GM19438 (cell line): Measurements from ENCODE around the gene MATN1.
A peak's percentile ranks its signal among the peaks of the same experiment; 100 is the strongest.

Experiments
- ATAC-seq: cut with Tn5 transposase; IDR thresholded peaks from one replicate; pipeline ENCODE4 v1.9.1; 2021; ENCODE audit warnings: low read depth; ENCODE audit not compliant: unreplicated experiment

MATN1 gene

DNA sequence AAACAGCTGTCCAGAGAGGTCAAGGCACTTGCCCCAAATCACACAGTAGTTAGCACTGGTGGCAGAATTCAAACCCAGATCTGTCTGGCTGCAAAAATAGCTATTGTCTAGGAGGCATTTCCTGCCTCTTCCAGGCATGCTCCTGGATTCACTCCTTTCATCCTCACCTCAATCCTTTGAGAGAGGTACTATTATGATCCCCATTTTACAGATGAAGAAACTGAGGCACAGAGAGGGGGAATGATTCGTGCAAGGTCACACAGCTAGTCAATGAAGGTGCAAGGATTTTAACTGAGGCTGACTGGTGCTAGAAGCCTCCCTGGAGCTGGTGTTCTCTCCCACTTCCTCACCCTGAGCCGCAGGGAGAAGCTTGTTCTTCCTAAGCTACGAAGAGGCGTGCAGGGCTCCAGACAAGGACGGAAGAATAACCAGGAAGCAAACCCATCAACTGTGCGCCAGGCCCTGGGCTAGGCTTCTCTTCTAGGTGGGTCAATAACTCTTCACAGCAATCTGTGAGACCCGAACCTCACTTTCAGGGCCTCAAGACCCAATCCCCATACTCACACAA is 34.8 kb upstream of the MATN1 start:
- ATAC-seq, result no peak

- no peak for ATAC-seq
These were observed 34.2 kb upstream of the MATN1 start, which contains the start of gene LAPTM5 for GRCh38 chr1:30757352-30758120. Gene LAPTM5, minus strand, starts transcription at chr1:30757774. Its CDS starts 29 bp downstream, at chr1:30757745.

GRCh38 chr1:30756545-30757351 is 33.4 kb upstream of the MATN1 start:
- ATAC-seq, result no peak

DNA sequence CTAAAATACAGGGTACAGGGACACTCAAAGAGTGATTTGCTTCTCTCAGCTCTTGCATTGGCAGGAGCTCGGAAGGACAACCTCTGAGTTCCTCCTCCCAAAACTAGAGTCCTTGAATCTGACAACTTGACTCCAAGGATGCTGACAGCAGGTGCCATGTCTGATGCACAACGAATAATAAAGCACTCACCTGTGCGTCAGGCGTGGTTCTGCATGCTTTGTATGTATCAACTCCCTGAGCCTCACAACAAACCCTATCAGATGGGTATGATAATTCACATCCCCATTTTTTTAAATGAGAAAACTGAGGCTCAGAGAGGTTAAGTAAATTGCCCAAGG is 32.8 kb upstream of the MATN1 start:
- no peak for ATAC-seq

- no peak for ATAC-seq
These were observed 32.4 kb upstream of the MATN1 start for GRCh38 chr1:30755746-30756145.

GRCh38 chr1:30755334-30755733 is 31.9 kb upstream of the MATN1 start:
- no peak for ATAC-seq

DNA sequence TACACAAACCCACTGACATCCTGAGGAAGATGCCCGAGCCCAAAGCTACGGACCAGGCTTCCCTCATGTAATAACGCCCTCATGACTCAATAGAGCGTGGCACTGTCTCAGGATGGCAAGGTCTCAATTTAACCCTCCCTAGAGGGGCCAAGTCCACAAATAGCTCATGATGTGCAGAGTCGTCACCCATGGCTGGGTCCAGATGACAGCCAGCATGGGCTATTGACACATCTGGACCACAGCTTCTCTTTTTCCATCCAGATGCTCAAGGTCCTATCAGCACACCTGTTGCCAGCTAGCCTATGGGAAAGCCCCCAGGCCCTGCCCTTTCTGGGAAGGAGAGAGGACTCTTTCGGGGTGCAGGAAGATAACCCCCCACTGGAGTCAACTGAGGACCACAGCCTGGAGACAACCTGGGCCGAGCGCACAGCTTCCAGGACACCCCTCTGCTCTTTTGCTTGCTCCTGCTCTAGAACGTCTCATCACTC is 31.3 kb upstream of the MATN1 start:
- ATAC-seq, result peak; percentile 41

DNA sequence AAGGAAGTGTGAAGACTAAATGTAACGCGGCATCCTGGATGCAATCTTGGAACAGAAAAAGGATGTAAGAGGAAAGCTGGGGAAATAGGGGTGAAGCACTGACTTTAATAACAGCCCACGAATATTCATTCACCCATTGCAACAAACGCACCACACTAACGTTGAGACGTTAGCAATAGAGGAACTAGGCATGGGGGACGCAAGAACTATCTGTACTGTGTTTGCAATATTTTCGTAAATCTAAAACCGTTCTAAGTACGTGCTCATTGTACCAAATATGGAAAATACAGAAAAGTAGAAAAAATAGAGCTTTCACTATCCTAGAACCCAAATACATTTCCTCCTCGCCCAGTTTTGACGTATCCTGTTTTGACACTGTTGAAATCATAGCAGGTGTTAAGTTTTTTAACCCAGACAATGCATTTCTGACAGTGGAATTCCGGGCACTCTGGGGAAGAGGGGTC is 30.3 kb upstream of the MATN1 start:
- no peak for ATAC-seq

DNA sequence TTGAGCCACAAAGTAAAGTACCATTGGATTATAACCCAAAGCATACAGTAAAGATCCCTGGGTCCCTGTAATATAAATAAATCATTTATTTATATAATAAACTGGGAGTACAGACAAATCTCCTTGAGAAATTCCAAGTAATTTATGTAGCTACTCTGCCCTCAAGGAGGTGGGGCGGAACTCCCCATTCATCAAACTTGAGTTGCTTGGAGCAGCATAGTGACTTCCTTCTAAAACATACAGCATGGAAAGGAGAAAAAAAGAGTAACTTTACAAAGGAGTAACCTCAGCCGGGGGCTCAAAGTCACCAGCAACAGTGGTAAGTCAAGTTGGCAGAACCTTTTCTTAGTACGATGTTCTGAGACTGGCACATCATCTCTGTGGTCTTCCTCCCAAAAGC is 29.7 kb upstream of the MATN1 start:
- ATAC-seq, result no peak

GRCh38 chr1:30752651-30752908 is 29.2 kb upstream of the MATN1 start:
- no peak for ATAC-seq

GRCh38 chr1:30751830-30752650 is 28.7 kb upstream of the MATN1 start:
- no peak for ATAC-seq

DNA sequence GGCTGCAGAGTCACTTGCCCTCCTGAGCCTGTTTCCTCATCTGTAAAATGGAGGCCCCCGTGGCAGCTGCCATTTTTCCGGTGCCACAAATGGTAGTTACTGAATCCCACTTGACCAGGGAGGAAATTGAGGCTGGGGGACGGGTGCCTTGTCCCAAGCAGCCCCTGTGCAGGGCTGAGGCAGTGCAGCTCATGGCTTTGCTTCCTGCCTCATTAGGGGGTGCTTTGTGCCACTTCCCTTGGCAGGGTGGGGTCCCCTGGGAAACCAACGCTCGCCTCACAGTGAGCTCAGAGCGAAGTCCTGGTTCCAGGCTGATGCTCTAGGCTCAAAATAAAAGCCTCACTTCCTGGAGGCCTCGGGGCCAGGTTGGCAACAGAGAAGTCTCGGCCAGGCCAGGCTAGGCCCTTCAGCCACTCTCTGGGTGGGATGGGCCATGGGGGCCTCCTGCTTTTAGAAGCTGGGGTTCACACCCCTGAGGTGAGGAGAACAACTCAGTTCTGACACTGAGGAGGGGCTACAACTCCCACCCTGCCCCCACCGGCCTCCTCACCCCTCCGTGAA is 27.4 kb upstream of the MATN1 start:
- ATAC-seq, result no peak

- ATAC-seq, result no peak
These were observed 26.6 kb upstream of the MATN1 start for GRCh38 chr1:30749691-30750583.

GRCh38 chr1:30748699-30749401 is 25.5 kb upstream of the MATN1 start:
- ATAC-seq, result no peak

DNA sequence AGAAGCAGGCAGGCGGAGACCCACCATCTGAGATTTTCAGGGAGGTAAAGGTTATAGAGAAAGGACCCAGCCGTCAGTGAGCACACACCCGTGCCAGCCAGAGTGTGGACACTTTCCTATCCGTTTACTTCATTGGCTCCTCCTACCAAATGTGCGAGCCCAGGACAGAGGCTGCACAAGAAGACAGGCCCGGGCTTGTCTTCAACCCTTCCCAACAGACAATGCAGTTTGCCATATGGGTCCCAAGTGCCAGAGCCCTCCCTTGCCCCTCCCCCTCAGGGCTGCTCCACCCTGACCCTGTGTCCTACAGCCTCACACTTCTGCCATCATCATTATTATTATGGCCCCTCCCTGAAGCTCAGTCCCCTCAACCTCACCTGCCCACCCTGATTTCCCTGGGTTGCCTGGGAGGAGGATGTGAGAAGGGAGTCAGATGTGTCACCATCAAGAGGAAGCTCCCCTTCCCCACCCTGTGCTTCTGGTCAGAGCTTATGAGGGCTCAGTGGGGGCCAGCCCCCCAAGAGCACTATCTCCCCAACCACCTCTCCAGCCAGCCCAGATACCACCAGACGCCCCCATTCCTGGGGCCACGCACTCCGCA is 24.8 kb upstream of the MATN1 start:
- no peak for ATAC-seq

GRCh38 chr1:30747033-30748008 is 23.9 kb upstream of the MATN1 start:
- ATAC-seq, result no peak
